Measurements from ENCODE around the gene EFHD1. TPM values are rescaled to one million over a fixed set of nuclear protein-coding genes. Genes with fewer than 3 reads are reported as not detected.
A peak's percentile ranks its signal among the peaks of the same experiment; 100 is the strongest.

Gene EFHD1
- total and polyA plus RNA-seq, 2 experiments from 2014 or later = 3.4 to 6.4 TPM

- peaks cover 76% of the 10 kb centered on the region for H3K79me2 ChIP-seq (replicated peaks; ENCODE audit: insufficient read depth)
- H3K9me2 ChIP-seq (ENCODE audit: insufficient read depth) = no peaks in the 10 kb centered on the region
- no peaks in the 10 kb centered on the region for H3F3A ChIP-seq (replicated peaks; ENCODE audit: low read depth)
- H3K36me3 Mint-ChIP-seq (ENCODE audit: low read depth) = peaks cover 20% of the 10 kb centered on the region
- no peak overlapping the region; the same call in 1 of the 2 replicates for H3K27ac ChIP-seq (ENCODE audit: low read depth)
- H3K4me2 ChIP-seq = peak overlapping the region; percentile 80
- TF ChIP-seq REST (IDR thresholded peaks at IDR 0.05; ENCODE audit: unreplicated experiment) = no peak
- no peak for TF ChIP-seq CREB1 (CRISPR knock-in tag; IDR thresholded peaks at IDR 0.05; ENCODE audit: low read depth)
- TF ChIP-seq ETS1 (IDR thresholded peaks at IDR 0.05) = no peak
- TF ChIP-seq JUNB (IDR thresholded peaks at IDR 0.05; ENCODE audit: unreplicated experiment) = no peak
- TF ChIP-seq EZH2phosphoT487 (IDR thresholded peaks at IDR 0.05; ENCODE audit: unreplicated experiment) = no peak
- TF ChIP-seq NANOG (IDR thresholded peaks at IDR 0.05; ENCODE audit: borderline replicate concordance) = no peak
- no peak for TF ChIP-seq ZNF114 (CRISPR knock-in tag; IDR thresholded peaks at IDR 0.05)
- no peak for TF ChIP-seq CTCF (conservative IDR thresholded peaks at IDR 0.05; ENCODE audit: low read depth in 2 of 2)
- no peak for TF ChIP-seq STAT1 (IDR thresholded peaks at IDR 0.05; ENCODE audit: unreplicated experiment)
- TF ChIP-seq ZNF331 (CRISPR knock-in tag; IDR thresholded peaks at IDR 0.05; ENCODE audit: low read depth) = no peak
- TF ChIP-seq POLR2AphosphoS5 (IDR thresholded peaks at IDR 0.05; ENCODE audit: low read depth) = no peak
- no peak for TF ChIP-seq ZNF462 (CRISPR knock-in tag; IDR thresholded peaks at IDR 0.05)
- TF ChIP-seq EZH2 (IDR thresholded peaks at IDR 0.05; ENCODE audit: low read depth, unreplicated experiment) = no peak
- H3K27me3 ChIP-seq (ENCODE audit: insufficient read depth) = no peaks in the 10 kb centered on the region
- H3K27ac Mint-ChIP-seq = no peak overlapping the region; the same call in 1 of the 2 replicates
- H3K4me1 Mint-ChIP-seq = peaks cover 25% of the 10 kb centered on the region
- no peak for DNase-seq (ENCODE audit: low spot score)
- peaks cover 12% of the 10 kb centered on the region for H3K27me3 Mint-ChIP-seq (ENCODE audit: insufficient read depth, low read depth, poor library complexity)
- peak overlapping the region; percentile 15; the same call in 1 of the 2 replicates for H3K4me3 ChIP-seq
- peaks cover 29% of the 10 kb centered on the region for H4K20me1 ChIP-seq (replicated peaks; ENCODE audit: insufficient read depth)
- ATAC-seq = no peak
- H3K36me3 ChIP-seq (ENCODE audit: insufficient read depth) = no peaks in the 10 kb centered on the region
- no peak overlapping the region for H3K4me3 Mint-ChIP-seq
- H2AFZ ChIP-seq = no peak overlapping the region
- H3K9me3 Mint-ChIP-seq = no peaks in the 10 kb centered on the region
- peaks cover 20% of the 10 kb centered on the region for H3K4me1 ChIP-seq (ENCODE audit: insufficient read depth)
Observed at GRCh38 chr2:232700154-232700553, 66.8 kb downstream of the EFHD1 start.

Measured in GM23338 (cell line).